ENCODE results near the gene ANXA2R. TPM values are rescaled to one million over a fixed set of nuclear protein-coding genes. Genes with fewer than 3 reads are reported as not detected.
A peak's percentile ranks its signal among the peaks of the same experiment; 100 is the strongest.

Gene ANXA2R
- total RNA-seq, 1 experiment from 2014 or later = 6.2 TPM

DNA sequence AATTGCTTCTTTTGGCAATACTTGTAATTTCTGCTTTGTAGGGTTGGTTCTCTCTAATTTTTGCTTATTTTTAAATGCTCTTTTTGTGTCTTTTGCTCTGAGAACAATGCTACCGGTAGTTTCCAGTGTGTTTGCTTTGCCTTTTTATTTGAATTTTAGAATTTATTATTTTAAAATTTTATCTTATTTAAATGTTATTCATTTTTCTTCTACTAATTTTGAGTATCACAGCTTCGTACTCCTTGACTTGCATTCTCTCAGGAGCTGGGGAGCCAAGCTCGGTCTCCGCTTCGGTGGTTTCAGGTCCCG, 45.9 kb downstream of the ANXA2R start:
- H3K27me3 ChIP-seq (ENCODE audit: control insufficient read depth, insufficient read depth, low read length) = no peaks in the 10 kb centered on the region
- POLR2A ChIA-PET = interaction anchor here (0.6 kb wide), 1 partner anchor 271 kb away, joined by 3 read pairs; no protein-coding TSS in a partner anchor
- H3K36me3 ChIP-seq (ENCODE audit: control insufficient read depth, insufficient read depth, low read length) = no peaks in the 10 kb centered on the region
- TF ChIP-seq TCF7L2 (IDR thresholded peaks at IDR 0.05; ENCODE audit: low read depth, low read length) (no peak), POLR2AphosphoS5 (IDR thresholded peaks at IDR 0.05; ENCODE audit: low read depth, low read length) (no peak), SIN3A (IDR thresholded peaks at IDR 0.05; ENCODE audit: borderline replicate concordance, insufficient read depth, low read depth, low read length) (no peak)
- TF ChIP-seq, protein P1, sequence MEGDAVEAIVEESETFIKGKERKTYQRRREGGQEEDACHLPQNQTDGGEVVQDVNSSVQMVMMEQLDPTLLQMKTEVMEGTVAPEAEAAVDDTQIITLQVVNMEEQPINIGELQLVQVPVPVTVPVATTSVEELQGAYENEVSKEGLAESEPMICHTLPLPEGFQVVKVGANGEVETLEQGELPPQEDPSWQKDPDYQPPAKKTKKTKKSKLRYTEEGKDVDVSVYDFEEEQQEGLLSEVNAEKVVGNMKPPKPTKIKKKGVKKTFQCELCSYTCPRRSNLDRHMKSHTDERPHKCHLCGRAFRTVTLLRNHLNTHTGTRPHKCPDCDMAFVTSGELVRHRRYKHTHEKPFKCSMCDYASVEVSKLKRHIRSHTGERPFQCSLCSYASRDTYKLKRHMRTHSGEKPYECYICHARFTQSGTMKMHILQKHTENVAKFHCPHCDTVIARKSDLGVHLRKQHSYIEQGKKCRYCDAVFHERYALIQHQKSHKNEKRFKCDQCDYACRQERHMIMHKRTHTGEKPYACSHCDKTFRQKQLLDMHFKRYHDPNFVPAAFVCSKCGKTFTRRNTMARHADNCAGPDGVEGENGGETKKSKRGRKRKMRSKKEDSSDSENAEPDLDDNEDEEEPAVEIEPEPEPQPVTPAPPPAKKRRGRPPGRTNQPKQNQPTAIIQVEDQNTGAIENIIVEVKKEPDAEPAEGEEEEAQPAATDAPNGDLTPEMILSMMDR (IDR thresholded peaks at IDR 0.05) = no peak
- TF ChIP-seq, protein P2, sequence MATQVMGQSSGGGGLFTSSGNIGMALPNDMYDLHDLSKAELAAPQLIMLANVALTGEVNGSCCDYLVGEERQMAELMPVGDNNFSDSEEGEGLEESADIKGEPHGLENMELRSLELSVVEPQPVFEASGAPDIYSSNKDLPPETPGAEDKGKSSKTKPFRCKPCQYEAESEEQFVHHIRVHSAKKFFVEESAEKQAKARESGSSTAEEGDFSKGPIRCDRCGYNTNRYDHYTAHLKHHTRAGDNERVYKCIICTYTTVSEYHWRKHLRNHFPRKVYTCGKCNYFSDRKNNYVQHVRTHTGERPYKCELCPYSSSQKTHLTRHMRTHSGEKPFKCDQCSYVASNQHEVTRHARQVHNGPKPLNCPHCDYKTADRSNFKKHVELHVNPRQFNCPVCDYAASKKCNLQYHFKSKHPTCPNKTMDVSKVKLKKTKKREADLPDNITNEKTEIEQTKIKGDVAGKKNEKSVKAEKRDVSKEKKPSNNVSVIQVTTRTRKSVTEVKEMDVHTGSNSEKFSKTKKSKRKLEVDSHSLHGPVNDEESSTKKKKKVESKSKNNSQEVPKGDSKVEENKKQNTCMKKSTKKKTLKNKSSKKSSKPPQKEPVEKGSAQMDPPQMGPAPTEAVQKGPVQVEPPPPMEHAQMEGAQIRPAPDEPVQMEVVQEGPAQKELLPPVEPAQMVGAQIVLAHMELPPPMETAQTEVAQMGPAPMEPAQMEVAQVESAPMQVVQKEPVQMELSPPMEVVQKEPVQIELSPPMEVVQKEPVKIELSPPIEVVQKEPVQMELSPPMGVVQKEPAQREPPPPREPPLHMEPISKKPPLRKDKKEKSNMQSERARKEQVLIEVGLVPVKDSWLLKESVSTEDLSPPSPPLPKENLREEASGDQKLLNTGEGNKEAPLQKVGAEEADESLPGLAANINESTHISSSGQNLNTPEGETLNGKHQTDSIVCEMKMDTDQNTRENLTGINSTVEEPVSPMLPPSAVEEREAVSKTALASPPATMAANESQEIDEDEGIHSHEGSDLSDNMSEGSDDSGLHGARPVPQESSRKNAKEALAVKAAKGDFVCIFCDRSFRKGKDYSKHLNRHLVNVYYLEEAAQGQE (IDR thresholded peaks at IDR 0.05; ENCODE audit: insufficient read depth in 1 of 2, low read depth in 2 of 2, low read length in 1 of 2) = no peak
- in situ Hi-C loops (cut with HindIII; ENCODE audit: low pct_unique_long_range_greater_than_20kb, low sequenced_read_pairs) = no loop called here
- H3K4me1 ChIP-seq (ENCODE audit: control insufficient read depth, insufficient read depth, low read length) = 0 out of 2 replicates have a peak, but pooled peaks cover 3% of the 10 kb centered on the region
- intact Hi-C loops (cut with micrococcal nuclease; ENCODE audit: unreplicated experiment) = no loop called here
- peaks cover 10% of the 10 kb centered on the region; the same call in 1 of the 2 replicates for H3K9me3 ChIP-seq (ENCODE audit: control insufficient read depth, insufficient read depth, low read depth, low read length)
- CTCF ChIA-PET = interaction anchor here (0.7 kb wide), 1 partner anchor 410 kb away, joined by 3 read pairs; no protein-coding TSS in a partner anchor
- H3K4me3 ChIP-seq (ENCODE audit: low read depth in 2 of 2, low read length in 2 of 2) = no peak overlapping the region; a peak in 1 of 4 replicates
- no TSS peak for BruUV-seq (replicated peaks)
- ATAC-seq = no peak
- DNase-seq (ENCODE audit: low read depth, low spot score) = no peak
- H3K27ac ChIP-seq (ENCODE audit: low read length) = peak overlapping the region; percentile 93; the same call in 1 of the 2 replicates

DNA sequence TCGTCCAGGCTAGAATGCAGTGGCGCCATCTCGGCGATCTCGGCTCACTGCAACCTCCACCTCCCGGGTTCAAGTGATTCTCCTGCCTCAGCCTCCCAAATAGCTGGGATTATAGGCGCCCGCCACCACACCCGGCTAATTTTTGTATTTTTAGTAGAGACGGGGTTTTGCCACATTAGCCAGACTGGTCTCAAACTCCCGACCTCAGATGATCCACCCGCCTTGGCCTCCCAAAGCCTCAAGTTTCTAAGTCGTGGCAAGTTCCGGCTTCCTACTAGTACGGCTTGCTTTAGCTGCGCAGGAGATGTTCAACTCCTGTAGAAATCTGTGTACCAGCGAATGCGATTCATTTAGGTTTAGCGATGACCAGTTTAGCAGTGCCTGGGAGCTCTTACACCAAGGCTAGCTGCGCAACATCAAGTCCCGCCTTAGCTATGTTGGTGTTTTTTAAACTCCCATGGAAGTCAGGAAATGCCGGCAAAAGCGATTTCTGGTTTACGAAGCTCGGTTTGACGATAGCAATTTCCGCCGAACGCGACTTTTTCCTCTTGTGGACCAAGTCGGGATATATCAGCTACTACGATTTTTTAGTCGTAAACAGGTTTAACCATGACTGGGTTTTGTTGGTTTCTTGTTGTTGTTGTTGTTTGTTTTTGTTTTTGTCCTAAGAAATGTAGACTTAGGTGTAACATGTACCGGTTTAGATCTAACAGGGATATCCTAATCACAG, 46.4 kb downstream of the ANXA2R start:
- in situ Hi-C loops (cut with HindIII; ENCODE audit: low pct_unique_long_range_greater_than_20kb, low sequenced_read_pairs) = no loop called here
- ChIA-PET POLR2A (no interaction called here), CTCF (interaction anchor here (0.7 kb wide), 1 partner anchor 410 kb away, joined by 3 read pairs; no protein-coding TSS in a partner anchor)
- Histone ChIP-seq H3K4me1 (ENCODE audit: control insufficient read depth, insufficient read depth, low read length) (0 out of 2 replicates have a peak, but pooled peaks cover 3% of the 10 kb centered on the region), H3K9me3 (ENCODE audit: control insufficient read depth, insufficient read depth, low read depth, low read length) (peaks cover 10% of the 10 kb centered on the region; the same call in 1 of the 2 replicates), H3K27me3 (ENCODE audit: control insufficient read depth, insufficient read depth, low read length) (no peaks in the 10 kb centered on the region), H3K36me3 (ENCODE audit: control insufficient read depth, insufficient read depth, low read length) (no peaks in the 10 kb centered on the region), H3K4me3 (ENCODE audit: low read depth in 2 of 2, low read length in 2 of 2) (peak overlapping the region in 1 of 2 experiments; percentile 63; a peak in 2 of 4 replicates), H3K27ac (ENCODE audit: low read length) (peak overlapping the region; percentile 93)
- intact Hi-C loops (cut with micrococcal nuclease; ENCODE audit: unreplicated experiment) = no loop called here
- ATAC-seq (no peak), DNase-seq (ENCODE audit: low read depth, low spot score) (no peak)
- BruUV-seq (replicated peaks) = TSS peak; percentile 80
- TF ChIP-seq, protein P2 (IDR thresholded peaks at IDR 0.05; ENCODE audit: insufficient read depth in 1 of 2, low read depth in 2 of 2, low read length in 1 of 2) = no peak
- TF ChIP-seq TCF7L2 (IDR thresholded peaks at IDR 0.05; ENCODE audit: low read depth, low read length) (no peak), POLR2AphosphoS5 (IDR thresholded peaks at IDR 0.05; ENCODE audit: low read depth, low read length) (no peak), SIN3A (IDR thresholded peaks at IDR 0.05; ENCODE audit: borderline replicate concordance, insufficient read depth, low read depth, low read length) (no peak)
- TF ChIP-seq, protein P1 (IDR thresholded peaks at IDR 0.05) = no peak

All from Panc1 (cell line).